ENCODE measurements around the gene AGAP9. TPM values are rescaled to one million over a fixed set of nuclear protein-coding genes. Genes with fewer than 3 reads are reported as not detected.
"Not testable (repeated sequence)": the region's sequence is repeated elsewhere in the genome, so short reads cannot be mapped to it uniquely, and the experiment has no call there.

Gene AGAP9
- total and polyA plus RNA-seq, 2 of the 8 experiments (the other 6 are each of a cell fraction or from before 2014, with no cell fraction given), result 7.2 to 9.3 TPM

DNA sequence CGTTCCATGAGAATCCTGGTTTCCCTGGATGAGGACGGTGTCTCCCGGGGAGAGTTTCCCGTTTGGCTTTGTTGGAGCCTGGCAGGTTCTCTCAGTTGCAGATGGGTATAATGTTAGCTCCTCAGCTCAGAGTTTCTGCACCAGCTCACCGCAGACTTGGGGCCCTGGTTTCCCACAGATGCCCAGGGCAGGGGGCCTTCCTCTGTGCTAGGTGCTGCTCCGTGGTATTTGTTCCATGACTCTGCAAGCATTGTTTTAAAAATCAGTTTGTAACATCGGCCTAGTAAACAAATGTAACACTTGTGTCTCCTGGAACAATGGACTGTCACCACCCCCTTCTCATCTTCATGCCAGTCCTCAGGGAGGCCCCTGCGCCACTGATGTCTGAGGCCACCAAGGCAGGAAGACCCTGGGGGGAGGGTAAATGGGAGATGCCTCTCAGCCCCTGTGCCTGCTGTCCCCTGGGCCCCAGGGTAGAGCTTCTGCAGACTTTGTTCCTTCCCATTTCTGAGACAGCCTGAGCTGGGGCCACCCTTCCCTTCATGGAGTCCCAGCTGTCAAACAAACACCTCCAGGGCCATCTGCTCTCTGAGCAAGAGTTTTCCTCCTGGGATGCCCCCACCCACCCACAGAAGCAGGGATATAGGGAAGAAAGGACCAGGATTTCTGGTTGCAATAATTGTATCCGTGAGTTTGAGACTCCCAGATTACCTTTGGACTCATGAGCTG, 67.9 kb downstream of the AGAP9 start:
- H3K23ac ChIP-seq (ENCODE audit: insufficient read length); H3K56ac ChIP-seq (replicated peaks; ENCODE audit: insufficient read length, low read depth, low read length); H4K91ac ChIP-seq (replicated peaks; ENCODE audit: insufficient read length, low read length); H3K14ac ChIP-seq (ENCODE audit: insufficient read length); H3K9ac ChIP-seq (replicated peaks in 1 of 4; ENCODE audit: extremely low read depth in 1 of 4, low read depth in 3 of 4, low read length in 3 of 4); H2AFZ ChIP-seq (ENCODE audit: low read length); DNase-seq (ENCODE audit: low read depth in 1 of 2, low spot score in 2 of 2); H3K27me3 ChIP-seq (replicated peaks in 1 of 4; ENCODE audit: control insufficient read depth in 3 of 4, extremely low read depth in 1 of 4, insufficient read depth in 3 of 4, low read length in 3 of 4); FAIRE-seq; H3K4me1 ChIP-seq (replicated peaks in 1 of 4; ENCODE audit: control insufficient read depth in 3 of 4, insufficient read depth in 4 of 4, low read length in 3 of 4); H3K36me3 ChIP-seq (ENCODE audit: control insufficient read depth in 2 of 4, insufficient read depth in 4 of 4, low read length in 3 of 4); H2BK12ac ChIP-seq (ENCODE audit: low read depth, low read length); H3K79me2 ChIP-seq (ENCODE audit: control insufficient read depth in 1 of 2, insufficient read depth in 2 of 2, low read length in 2 of 2); H2AK5ac ChIP-seq (ENCODE audit: low read depth, low read length); H4K20me1 ChIP-seq (replicated peaks in 1 of 2; ENCODE audit: control insufficient read depth in 1 of 2, insufficient read depth in 2 of 2, low read length in 2 of 2); H2BK20ac ChIP-seq (ENCODE audit: low read length); H3K18ac ChIP-seq (ENCODE audit: extremely low read depth, low read length); H3K23me2 ChIP-seq (ENCODE audit: low read depth, low read length); H2BK5ac ChIP-seq (ENCODE audit: low read depth, low read length); H2BK15ac ChIP-seq (ENCODE audit: low read length); H3K79me1 ChIP-seq (ENCODE audit: low read depth, low read length); H3K4ac ChIP-seq (replicated peaks; ENCODE audit: insufficient read length, low read depth, low read length); H3K27ac ChIP-seq (ENCODE audit: low read depth, low read length); H3K9me3 ChIP-seq (ENCODE audit: insufficient read depth in 2 of 2, low read depth in 1 of 2, low read length in 1 of 2); POLR2A ChIA-PET (ENCODE audit: partially characterized antibody); H4K8ac ChIP-seq (ENCODE audit: extremely low read depth, insufficient read depth, low read length); H3K4me2 ChIP-seq (ENCODE audit: insufficient read depth in 1 of 2, low read depth in 2 of 2, low read length in 2 of 2); H2BK120ac ChIP-seq (replicated peaks; ENCODE audit: low read depth, low read length); H4K5ac ChIP-seq (ENCODE audit: insufficient read length, low read depth, low read length); H3K4me3 ChIP-seq (ENCODE audit: extremely low read depth in 1 of 4, insufficient read depth in 2 of 4, low read depth in 3 of 4, low read length in 4 of 4): not testable (repeated sequence)
- WGBS, 2 experiments (ENCODE audit: extremely low coverage in 1 of 2, insufficient coverage in 1 of 2, insufficient read length in 1 of 2, insufficient replicate concordance in 2 of 2, low coverage in 1 of 2, low lambda C conversion rate in 2 of 2, missing lambda C conversion rate in 1 of 2), result 64% methylated on average over 8 of the region's 9 CpGs; no CpG with 5 or more reads in 1 of the 2 experiments
- CTCF ChIA-PET (ENCODE audit: partially characterized antibody), result interaction anchor here (1.5 to 1.6 kb wide), 2 partner anchors 13 to 94 kb away, joined by 3 to 4 read pairs; no protein-coding TSS in a partner anchor
